Measurements from ENCODE around the gene FAM162A.

DNA sequence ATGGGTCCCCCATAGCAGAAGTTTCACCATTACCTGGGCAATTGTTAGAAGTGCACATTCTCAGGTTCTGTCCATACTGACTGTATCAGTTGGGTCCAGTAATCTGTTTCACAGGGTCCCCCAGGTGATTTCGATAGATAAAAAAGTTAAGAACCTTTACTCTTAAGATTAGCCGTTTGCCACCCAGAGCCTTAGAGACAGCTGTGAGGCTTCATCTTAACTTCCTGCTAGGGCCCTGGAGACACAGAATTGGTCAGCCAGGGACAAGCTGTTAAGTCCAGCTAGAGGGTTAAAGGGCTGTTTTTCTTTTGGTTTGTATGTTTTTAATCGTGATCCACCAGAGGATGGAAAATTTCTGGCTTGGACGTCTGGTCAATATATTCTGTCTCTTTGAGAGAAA lies 6.7 kb downstream of the FAM162A start:
- TF ChIP-seq CTCF (IDR thresholded peaks at IDR 0.05) (no peak), IRF1 (CRISPR knock-in tag; IDR thresholded peaks at IDR 0.05) (no peak), CREB1 (CRISPR knock-in tag; IDR thresholded peaks at IDR 0.05) (no peak), USF1 (CRISPR knock-in tag; IDR thresholded peaks at IDR 0.05) (no peak), JUN (CRISPR knock-in tag; IDR thresholded peaks at IDR 0.05) (no peak), ESRRA (CRISPR knock-in tag; IDR thresholded peaks at IDR 0.05; ENCODE audit: borderline replicate concordance) (no peak), E2F4 (CRISPR knock-in tag; IDR thresholded peaks at IDR 0.05; ENCODE audit: borderline replicate concordance, low read depth) (no peak), ETV6 (CRISPR knock-in tag; IDR thresholded peaks at IDR 0.05) (no peak), ATF3 (CRISPR knock-in tag; conservative IDR thresholded peaks at IDR 0.05) (no peak)

Data from WTC11 (cell line).